Sigmoid colon (tissue), 7 donors: ENCODE measurements around the gene PFDN4. TPM values are rescaled to one million over a fixed set of nuclear protein-coding genes. Genes with fewer than 3 reads are reported as not detected.

Source experiments
- DNase-seq: peaks from one replicate; pipeline ENCODE4 v3.0.0-alpha.2; 2019
- H3K27ac ChIP-seq, 4 donors: fragments of 200-600 bp; sonication (generic); one replicate each; pipeline ENCODE4 v1.5.1; 2016 to 2019; ENCODE audit warnings: mild to moderate bottlenecking in 1 of 4
- H3K27me3 ChIP-seq, 3 donors: fragments of 200-600 bp; sonication (generic); one replicate each; pipeline ENCODE4 v1.5.1; 2019; ENCODE audit warnings: mild to moderate bottlenecking in 1 of 3
- H3K36me3 ChIP-seq, 4 donors: fragments of 200-600 bp; sonication (generic); one replicate each; pipeline ENCODE4 v1.5.1; 2016 to 2019
- H3K4me1 ChIP-seq, 4 donors: fragments of 200-600 bp; sonication (generic); one replicate each; pipeline ENCODE4 v1.5.1; 2017 to 2019
- H3K4me3 ChIP-seq, 4 donors: fragments of 200-600 bp; sonication (generic); one replicate each; pipeline ENCODE4 v1.5.1; 2017 to 2019; ENCODE audit warnings: mild to moderate bottlenecking in 2 of 4, moderate library complexity in 1 of 4
- H3K9me3 ChIP-seq, 4 donors: fragments of 200-600 bp in 3 of 4; sonication (generic) in 3 of 4; one replicate each; pipeline versions ENCODE4 v1.5.1 to v1.6.1; 2013 to 2019
- EP300 ChIP-seq, 4 donors: sonication (generic); formaldehyde crosslinking; IDR thresholded peaks; one replicate each; pipeline ENCODE4 v1.6.1; 2017; ENCODE audit warnings: antibody characterized with exemption in 4 of 4
- POLR2A ChIP-seq, 2 donors: fragments of 450-650 bp; IDR thresholded peaks; one replicate each; pipeline ENCODE4 v1.6.1; 2016; ENCODE audit warnings: antibody characterized with exemption in 2 of 2, mild to moderate bottlenecking in 2 of 2, moderate library complexity in 2 of 2
- POLR2AphosphoS5 ChIP-seq, 4 donors: sonication (generic); formaldehyde crosslinking; IDR thresholded peaks; one replicate each; pipeline ENCODE4 v1.6.1; 2017; ENCODE audit warnings: antibody characterized with exemption in 4 of 4
- WGBS, 2 donors: extraction: QIAGEN DNeasy Blood & Tissue Kit; methylation state at CpG; one replicate each; pipeline ENCODE4 v1.1.7; 2013; 5-methylcytosine and 5-hydroxymethylcytosine counted together
- intact Hi-C: fragments of 100-400 bp; cut with DNase I; formaldehyde crosslinking; loops from one replicate; pipeline ENCODE4 v1.15.1; 2023
- polyA plus RNA-seq, 3 donors: library from polyadenylated mRNA; stranded (reverse); fragments of 200-250 nt; gene quantifications; one replicate each; pipeline ENCODE4 v1.2.3, GENCODE V29; 2013
- total RNA-seq, 4 donors: library from RNA; depleted of rRNA; stranded (reverse); fragments of >200 nt; gene quantifications; one replicate each; pipeline ENCODE4 v1.1.0, GENCODE V29; 2016
- TF ChIP-seq, protein P1 (sequence below), 4 experiments: fragments of 450-650 bp in 3 of 4; fragments of 200-600 bp in 1 of 4; IDR thresholded peaks; one replicate each; pipeline ENCODE4 v1.5.1; 2016 to 2019; ENCODE audit warnings: antibody characterized with exemption in 4 of 4, mild to moderate bottlenecking in 3 of 4, moderate library complexity in 2 of 4
- donor health status: healthy with polysubstance abuse.
- donor health status: Bipolar disorder and iron deficiency.
- donor health status: healthy.

PFDN4 gene
- total and polyA plus RNA-seq, 7 donors, result 55.3 to 284 (median 101) TPM

DNA sequence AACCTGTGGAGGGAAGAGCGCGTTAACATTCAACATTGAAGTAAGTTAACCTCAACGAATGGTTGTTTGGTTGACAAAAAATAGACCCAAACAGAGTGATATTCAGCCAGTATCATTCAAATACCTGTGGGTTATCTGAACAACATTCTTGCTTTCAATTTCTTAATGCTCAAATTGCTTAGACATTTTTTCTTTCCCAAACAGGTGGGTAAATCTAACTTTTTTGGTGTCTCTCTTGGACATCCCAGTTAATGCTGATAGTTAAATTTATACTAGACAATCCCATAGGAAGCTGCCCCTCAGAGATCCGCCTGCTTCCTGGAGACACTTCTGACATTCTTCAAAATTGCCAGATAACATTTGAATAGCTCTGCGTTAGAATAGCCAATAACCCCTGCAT lies 14.1 kb upstream of the PFDN4 start:
- Histone ChIP-seq H3K4me1 (no peaks in the 10 kb centered on the region), H3K27ac (no peak overlapping the region), H3K9me3 (no peaks in the 10 kb centered on the region), H3K36me3 (no peaks in the 10 kb centered on the region), H3K27me3 (no peaks in the 10 kb centered on the region), H3K4me3 (no peak overlapping the region)
- no peak for DNase-seq
- WGBS, 2 donors, result 71 to 81% methylated on average over 5 of the region's 5 CpGs
- intact Hi-C loops, result loop anchor here (10.0 kb wide), 1 partner anchor 249 kb away; no protein-coding TSS in a partner anchor
- TF ChIP-seq EP300 (IDR thresholded peaks at IDR 0.05), result no peak
- no peak for TF ChIP-seq POLR2A (IDR thresholded peaks at IDR 0.05)
- TF ChIP-seq, protein P1, sequence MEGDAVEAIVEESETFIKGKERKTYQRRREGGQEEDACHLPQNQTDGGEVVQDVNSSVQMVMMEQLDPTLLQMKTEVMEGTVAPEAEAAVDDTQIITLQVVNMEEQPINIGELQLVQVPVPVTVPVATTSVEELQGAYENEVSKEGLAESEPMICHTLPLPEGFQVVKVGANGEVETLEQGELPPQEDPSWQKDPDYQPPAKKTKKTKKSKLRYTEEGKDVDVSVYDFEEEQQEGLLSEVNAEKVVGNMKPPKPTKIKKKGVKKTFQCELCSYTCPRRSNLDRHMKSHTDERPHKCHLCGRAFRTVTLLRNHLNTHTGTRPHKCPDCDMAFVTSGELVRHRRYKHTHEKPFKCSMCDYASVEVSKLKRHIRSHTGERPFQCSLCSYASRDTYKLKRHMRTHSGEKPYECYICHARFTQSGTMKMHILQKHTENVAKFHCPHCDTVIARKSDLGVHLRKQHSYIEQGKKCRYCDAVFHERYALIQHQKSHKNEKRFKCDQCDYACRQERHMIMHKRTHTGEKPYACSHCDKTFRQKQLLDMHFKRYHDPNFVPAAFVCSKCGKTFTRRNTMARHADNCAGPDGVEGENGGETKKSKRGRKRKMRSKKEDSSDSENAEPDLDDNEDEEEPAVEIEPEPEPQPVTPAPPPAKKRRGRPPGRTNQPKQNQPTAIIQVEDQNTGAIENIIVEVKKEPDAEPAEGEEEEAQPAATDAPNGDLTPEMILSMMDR (IDR thresholded peaks at IDR 0.05), result no peak
- TF ChIP-seq POLR2AphosphoS5 (IDR thresholded peaks at IDR 0.05), result no peak

DNA sequence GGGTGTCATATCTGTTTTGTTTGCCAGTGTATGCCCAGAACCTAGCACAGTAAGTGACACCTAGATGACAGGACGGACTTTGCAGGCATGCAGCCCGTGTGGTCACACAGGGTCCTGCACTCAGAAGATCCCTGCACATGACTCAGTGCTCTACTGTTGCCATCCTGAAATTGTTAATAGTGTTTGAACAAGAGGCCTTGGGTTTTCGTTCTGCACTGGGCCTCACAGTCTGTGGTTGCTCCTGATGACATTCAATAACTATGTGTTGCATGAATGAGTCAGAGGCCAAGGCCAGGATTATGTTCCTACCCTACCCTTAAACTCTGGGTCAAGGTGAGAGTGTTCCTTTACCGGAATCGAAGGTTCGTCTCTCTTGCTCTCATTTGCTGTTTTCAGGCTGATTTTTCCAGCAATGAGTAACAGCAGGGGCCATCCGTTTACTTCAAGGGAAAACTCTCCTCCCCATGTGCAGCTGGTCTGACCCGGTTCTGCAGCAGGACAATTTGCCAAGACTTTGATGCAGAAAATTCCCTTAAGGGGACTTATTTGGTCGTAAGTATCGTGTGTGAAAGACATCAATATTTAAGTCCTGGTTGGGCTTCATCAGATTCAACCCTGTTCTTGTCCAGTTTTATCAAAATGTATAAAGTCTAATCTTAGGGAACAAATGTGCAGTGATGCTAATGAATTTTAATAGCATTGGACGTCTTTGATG lies 13.0 kb upstream of the PFDN4 start:
- Histone ChIP-seq H3K27ac (no peak overlapping the region), H3K4me1 (no peaks in the 10 kb centered on the region), H3K27me3 (no peaks in the 10 kb centered on the region), H3K9me3 (no peaks in the 10 kb centered on the region), H3K36me3 (no peaks in the 10 kb centered on the region), H3K4me3 (no peak overlapping the region)
- 81% methylated on average over 11 of the region's 11 CpGs for WGBS, 2 donors
- TF ChIP-seq POLR2A (IDR thresholded peaks at IDR 0.05) (peak in 1 of 2 donors; percentile 14), EP300 (IDR thresholded peaks at IDR 0.05) (no peak)
- no peak for DNase-seq
- intact Hi-C loops, result loop anchor here (10.0 kb wide), 1 partner anchor 250 kb away; no protein-coding TSS in a partner anchor

DNA sequence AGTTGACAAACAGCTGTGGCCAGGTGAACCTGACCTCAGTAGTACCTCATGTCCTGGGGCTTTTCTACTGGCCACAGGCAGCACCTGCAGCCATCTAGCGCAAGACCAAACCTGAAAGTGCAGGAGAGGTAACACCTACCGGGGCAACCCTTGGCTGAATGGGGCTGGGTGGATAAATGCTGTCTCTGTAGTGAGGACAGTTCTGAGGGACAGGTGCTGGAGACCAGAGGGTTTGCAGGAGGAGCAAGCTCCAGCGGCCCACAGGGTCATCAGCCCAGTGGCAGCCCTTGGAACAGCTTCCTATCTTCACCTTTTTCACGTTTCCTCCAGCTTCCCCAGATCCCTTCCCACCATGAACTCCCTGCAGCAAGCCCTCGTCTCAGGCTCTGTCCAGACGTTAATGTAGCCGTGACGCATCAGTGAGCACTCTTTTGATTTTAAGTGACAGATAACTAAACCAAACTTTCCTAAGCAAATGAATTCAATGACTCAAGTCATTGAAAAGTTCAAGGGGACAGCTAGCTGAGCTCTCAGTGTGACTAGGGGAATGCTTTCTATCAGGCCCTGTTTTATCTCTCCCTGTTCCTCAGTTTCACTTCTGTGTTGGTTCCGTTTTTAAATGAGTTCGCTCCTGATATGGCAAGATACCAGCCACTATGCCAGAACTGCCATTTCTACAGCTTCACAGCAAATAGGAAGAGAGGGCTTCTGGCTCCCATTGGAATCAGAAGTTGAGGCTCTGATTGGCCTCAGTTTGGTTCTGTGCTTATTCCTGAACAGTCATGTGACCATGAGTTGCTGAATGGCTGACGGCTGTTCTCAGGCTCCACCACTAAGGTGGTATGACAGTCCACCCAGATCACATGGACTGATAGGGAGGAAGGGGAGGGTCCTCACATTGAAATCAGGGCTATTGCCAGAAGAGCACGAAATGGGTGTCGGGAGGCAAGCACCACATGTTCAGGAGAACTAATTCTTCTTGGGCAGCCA lies 12.1 kb upstream of the PFDN4 start:
- Histone ChIP-seq H3K4me3 (no peak overlapping the region), H3K9me3 (no peaks in the 10 kb centered on the region), H3K4me1 (no peaks in the 10 kb centered on the region), H3K27ac (no peak overlapping the region), H3K36me3 (no peaks in the 10 kb centered on the region), H3K27me3 (no peaks in the 10 kb centered on the region)
- TF ChIP-seq POLR2AphosphoS5 (IDR thresholded peaks at IDR 0.05) (no peak), POLR2A (IDR thresholded peaks at IDR 0.05) (no peak), EP300 (IDR thresholded peaks at IDR 0.05) (no peak)
- TF ChIP-seq, protein P1 (IDR thresholded peaks at IDR 0.05), result no peak
- no peak for DNase-seq
- intact Hi-C loops, result loop anchor here (10.0 kb wide), 1 partner anchor 251 kb away; no protein-coding TSS in a partner anchor
- 87 to 90% methylated on average over 13 of the region's 13 CpGs for WGBS, 2 donors

DNA sequence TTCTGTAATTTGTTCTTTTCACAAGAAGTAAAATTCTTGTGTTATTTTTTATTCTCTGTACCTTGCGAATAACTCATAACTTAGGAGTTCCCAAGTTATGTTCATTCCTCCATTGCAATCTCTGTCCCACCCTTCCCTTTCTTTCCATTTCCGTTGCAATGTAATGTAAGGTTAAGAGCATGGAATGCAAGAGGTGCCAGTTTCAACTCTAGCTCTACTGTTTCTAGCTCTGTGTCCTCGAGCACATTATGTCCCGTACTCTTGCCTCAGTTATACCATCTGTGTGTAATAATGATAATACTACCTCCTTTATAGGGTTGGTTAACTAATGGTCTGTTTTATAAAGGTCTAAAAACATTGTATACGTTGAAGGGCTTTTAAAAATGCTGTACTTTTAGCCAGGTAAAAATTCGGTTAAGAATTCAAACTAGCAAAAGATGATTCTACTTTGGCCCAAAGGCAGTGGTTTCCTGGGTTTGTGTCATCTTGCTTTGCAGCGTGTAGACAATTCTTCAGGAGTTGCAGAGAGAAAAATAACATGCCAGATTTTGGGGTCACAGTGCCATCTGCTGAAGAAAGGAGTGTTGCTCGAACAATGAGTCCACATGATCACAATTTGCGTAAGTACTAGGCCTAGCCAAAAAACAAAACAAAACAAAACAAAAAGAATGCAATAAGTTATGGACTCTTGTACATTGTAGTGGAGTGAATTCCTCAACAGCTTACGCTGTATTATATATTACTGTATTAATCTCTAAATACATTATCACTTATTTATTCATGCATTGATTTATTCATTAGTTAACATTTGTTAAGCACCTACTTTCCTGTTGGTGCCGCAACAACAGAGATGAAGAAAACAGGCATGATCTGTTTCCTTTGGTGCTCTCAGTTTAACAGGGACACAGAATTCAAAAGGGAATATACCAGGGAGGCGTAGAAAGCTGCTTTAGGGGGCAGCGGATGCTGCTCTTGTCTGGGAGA lies 10.0 kb upstream of the PFDN4 start:
- Histone ChIP-seq H3K27ac (no peak overlapping the region), H3K36me3 (no peaks in the 10 kb centered on the region), H3K4me1 (no peaks in the 10 kb centered on the region), H3K9me3 (no peaks in the 10 kb centered on the region), H3K4me3 (no peak overlapping the region), H3K27me3 (no peaks in the 10 kb centered on the region)
- DNase-seq, result no peak
- TF ChIP-seq POLR2AphosphoS5 (IDR thresholded peaks at IDR 0.05) (no peak), EP300 (IDR thresholded peaks at IDR 0.05) (no peak), POLR2A (IDR thresholded peaks at IDR 0.05) (no peak)
- TF ChIP-seq, protein P1 (IDR thresholded peaks at IDR 0.05), result no peak
- 81% methylated on average over 13 of the region's 13 CpGs for WGBS, 2 donors
- intact Hi-C loops, result loop anchor here (2.0 to 10.0 kb wide), 2 partner anchors 101 to 253 kb away; no protein-coding TSS in a partner anchor
